GM21526 (cell line): ENCODE measurements around the gene MEDAG.

Experiments used
- ATAC-seq: cut with Tn5 transposase; IDR thresholded peaks from one replicate; pipeline ENCODE4 v1.9.1; 2021; ENCODE audit warnings: moderate library complexity; ENCODE audit not compliant: unreplicated experiment, low FRiP score

MEDAG gene

DNA sequence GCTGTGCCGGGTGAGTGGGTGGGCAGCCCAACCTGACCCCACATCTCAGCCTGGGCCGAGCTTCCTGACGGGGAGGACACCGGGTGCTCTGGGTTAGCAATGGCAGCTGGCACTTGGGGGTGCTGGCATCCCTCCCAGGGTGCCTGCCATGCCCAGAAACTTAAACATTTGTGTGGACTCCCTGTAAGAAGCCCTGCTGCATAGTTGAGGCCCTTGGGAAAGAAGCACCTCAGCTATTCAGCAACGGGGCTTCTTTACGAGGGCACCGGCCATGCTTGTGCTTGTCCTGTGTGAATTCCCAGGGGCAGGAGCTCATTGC, 33.8 kb upstream of the MEDAG start:
- no peak for ATAC-seq

DNA sequence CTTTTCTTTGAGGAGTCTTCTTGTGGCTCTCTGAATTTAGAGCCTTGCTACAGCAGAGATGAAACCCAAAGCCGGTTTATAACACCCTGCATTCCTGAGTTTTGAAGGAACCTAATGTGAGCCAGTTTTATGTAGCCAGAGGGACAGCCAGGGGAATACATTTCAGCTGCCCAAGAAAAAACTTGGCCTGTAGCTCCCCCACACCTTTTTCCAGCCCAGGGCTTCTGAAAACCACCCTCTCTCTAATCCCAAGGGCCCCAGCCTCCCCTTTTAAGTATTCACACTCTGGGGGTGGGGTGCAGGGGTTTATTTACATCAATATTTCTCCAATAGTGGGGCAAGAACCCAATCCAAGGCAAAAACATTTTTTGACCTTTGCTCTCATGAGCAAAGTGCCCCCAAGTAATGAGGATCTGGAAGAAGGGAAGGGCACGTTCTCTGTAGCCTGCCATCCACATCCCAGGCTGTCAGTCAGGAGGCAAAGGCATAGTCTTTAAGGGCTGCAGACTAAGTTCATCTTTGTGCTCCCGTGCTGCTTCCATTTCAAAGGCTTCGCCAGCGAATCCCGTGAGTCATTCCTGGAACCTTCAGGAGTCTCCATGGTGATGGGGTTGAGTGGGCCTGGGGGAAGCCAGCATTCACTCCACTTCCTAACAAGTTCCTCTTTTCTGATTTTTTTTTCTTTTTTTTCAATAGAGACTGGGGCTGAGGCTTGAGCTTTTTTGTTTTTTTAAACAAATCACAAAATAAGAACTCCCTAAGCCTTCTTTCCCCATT, 33.2 kb upstream of the MEDAG start:
- ATAC-seq, result no peak

DNA sequence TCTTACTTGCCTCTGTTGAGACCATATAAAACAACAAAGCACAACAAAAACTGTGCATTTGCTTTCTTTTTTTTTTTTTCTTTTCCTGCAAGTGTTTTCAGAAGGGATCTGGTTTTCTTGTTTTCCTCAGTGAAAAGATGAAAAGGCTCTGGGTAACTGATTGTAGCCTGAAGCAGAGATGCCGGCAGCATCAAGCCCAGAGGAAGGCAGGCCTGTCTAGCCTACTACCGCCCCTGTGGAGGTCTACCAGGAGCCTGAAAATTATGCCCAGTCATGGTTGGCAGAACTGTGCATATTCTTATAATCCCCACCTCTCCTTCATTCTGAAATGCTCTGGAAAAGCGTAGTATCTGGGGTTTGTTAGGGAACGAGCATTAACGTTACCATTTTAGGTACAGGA, 32.6 kb upstream of the MEDAG start:
- ATAC-seq, result no peak

DNA sequence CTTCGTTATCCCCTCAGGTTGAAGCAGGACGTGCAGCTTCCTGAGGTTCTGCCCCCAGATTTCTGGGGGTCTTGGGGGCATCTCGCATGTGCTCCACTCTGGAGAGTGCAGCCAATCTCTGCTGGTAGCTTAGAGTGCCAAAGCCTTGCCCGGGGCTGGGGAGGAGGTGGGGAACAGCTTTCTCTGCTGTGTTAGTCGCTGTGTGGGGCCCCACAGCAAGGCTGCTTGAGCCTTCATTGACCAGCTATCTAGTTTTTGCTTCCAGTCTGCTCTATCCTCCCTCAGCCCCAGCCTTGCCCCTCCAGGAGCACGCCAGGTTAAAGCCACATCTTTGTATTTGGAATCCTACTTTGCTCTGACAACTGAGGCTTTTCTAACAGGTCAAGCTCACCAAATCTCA, 32.0 kb upstream of the MEDAG start:
- ATAC-seq, result no peak

DNA sequence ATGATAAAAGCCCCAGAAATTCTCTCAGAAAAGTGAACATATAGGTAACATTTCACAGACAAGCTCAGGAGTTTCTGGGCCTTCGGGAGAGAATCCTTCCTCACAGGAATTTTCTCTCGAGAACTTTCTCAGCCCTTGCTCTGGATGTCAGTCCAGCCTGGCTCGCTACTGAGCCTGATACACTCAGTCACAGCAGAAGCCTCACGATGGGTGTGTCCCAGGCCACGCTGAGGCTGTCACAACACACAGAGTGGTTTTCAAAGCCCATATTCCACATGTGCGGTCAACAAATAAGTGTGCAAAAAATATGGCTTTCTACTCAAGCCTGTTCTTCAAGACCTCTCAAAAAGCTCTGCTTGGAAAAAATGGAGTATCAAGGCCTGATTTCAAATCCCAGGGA, 31.5 kb upstream of the MEDAG start:
- ATAC-seq, result no peak

DNA sequence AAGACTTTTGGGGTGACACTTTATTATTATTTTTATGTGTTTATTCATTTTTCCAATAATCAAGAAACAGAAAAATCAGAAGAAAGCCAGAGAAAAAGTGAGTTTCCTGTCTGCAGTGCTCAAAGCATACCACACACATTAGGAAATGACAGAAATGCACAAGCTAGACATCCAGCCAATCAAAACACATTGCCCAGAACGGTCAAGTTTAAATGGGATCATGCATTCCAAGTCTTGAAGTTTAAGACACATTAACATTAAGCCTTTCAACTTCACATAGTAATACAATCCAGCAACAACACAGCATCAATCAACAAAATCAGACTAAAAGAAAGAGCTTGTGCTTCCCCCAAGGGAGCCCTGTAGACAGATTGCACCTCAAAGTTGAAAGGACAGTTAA, 28.7 kb upstream of the MEDAG start:
- no peak for ATAC-seq

DNA sequence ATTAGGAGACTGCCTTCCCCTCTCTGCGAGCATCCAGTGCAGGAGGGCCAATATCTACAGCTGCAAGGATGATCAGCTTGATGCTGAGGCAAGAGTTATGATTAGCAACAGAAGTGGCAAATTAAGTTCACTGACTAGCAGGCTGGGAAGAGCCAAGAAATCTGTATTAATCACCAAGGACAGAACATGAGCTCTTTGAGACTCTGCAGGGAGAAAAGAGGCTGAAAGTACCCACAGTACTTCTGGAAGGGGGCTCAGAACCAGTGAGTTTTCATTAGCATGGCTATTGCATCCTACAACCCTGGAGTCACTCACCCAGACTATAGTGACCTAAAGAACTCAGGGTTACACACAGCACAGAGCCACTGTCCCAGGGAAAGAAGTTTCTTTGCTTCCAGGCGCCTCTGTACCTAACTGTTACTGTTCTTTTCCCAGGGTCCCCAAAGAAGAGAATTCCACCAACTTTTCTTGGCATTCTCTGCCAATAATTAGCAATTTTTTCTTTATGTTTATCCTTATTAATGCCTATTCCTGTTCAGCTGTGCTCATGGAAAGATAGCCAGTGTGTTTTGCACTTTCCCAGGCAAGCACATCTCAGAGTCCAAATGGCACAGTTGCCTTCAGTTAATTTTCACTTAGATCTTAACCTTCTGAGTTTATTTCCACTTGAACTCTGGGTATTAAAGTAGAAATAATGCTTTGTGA, 25.8 kb upstream of the MEDAG start:
- no peak for ATAC-seq

DNA sequence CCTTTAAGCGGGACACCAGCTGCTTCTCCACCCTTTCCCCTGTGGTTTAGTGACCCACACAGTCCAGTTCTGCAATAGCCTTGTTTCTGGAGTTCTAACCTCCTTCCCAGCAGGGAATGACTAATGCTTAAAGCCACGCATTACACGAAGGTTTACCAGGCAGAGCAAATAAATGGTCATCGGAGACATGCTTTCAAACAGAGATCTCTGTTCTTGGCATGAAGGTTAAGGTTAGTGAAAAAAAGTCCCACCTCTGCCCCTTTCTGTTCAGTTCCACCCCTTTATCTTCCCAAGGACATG, 25.3 kb upstream of the MEDAG start:
- no peak for ATAC-seq

DNA sequence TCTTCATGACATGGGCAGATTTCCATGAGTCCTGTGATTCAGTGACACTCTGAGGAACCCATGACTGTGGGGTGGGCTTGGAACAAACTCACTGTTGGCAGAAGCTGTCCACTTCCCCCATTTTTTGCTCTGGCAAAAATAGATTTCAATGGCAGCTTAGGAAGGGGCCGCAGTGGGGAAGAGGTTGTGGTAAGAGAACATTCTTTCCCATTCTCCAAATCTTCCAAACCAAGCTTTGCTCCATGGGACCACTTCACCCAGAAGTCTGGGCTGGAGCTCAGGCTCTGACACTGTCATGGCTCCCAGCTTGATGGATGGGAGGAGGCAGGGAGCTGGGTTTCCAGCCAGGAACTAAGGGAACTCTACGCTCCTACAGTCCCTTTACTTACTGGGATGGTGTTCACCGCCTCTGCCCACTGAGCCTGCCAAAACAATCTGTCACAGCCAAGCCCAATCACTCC, 24.9 kb upstream of the MEDAG start:
- no peak for ATAC-seq

DNA sequence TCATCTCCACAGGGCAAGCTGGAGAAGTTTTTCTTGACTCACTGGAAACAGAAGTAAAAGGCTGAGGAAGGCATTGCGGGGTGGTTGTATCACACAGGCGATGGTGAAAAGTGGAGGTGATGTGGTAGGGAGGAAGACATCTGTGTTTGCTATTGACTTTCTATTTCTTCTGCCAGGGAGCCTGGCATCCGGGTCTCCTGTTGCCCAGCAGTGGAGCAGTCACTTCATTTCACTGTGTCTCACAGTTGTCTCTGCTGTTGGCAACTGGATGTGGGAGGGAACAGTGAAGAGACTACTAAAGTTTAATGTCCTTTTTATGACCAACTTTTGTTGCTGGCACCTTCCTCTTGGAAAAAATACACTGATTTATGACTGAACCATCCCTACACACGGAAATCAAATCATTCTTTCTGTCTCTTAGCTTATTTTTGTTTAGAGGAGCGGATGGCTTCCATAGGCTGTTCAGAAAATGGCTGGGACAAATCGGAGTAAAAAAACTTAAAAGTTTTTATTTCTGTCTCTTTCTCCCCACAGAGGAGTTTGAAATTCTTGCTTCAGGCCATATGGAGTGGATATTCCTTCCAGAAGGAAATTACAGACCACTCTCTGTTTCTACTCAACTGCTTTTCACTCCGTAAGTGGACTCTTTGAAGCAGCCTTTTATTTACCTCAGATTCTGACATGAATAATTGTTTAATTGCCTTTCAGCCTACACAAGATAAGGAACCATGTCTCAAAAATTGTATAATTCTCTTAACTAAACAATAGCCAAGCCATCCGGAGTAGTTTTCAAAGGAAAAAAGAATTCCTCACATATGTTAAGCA, 23.8 kb upstream of the MEDAG start:
- no peak for ATAC-seq

DNA sequence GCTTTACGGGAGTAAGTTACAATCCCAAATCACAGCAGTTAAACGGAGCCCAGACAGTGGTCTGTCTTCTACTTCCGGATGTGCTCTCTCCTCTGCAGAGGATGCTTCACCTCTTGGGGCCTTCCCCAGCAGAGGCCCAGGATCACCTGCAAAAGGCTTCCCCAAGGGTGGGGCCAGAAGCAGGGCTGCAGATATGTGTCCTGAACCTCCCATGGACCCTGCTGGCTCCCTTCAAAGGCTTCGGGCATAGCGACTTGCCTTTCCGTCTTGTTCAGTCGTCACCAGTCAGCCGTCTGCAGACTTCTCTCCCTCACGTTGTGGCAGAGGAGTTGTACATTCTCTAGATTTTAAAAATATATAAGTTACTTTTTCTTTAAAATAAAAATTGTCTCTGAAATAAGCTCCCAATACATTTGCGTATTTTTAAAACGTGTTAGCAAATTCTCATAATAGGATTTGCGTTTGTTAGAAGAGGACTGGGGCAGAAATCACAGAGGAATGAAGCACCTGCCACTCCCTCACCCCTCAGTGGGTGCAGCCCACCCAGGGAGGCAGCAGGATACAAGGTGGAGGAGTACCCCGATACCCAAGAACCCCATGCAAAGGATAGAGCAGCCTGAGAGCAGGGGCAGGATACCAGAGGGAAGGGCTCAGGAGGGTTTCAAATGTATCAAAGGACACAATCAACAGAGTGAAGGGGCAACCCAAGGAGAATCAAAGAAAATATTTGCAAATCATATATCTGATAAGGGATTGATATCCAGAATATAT, 22.9 kb upstream of the MEDAG start:
- no peak for ATAC-seq

DNA sequence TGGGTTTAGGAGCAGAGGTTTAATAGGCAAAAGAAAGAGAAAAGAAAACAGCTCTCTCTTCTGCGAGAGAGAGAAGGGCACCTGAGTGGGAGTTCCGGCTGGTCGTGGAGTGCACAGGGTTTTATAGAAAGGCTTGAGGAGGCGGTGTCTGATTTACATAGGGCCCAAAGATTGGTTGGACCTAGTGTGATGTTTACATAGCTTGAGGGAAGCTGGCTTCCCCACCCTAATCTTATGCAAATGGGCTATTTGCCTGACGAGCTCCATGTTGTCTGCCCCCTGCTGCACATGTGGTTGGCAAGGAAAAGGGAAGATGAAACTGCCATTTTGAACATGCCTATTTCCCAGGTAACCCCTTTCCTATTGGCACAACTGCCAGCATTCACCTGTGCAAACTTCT, 21.5 kb upstream of the MEDAG start:
- no peak for ATAC-seq

DNA sequence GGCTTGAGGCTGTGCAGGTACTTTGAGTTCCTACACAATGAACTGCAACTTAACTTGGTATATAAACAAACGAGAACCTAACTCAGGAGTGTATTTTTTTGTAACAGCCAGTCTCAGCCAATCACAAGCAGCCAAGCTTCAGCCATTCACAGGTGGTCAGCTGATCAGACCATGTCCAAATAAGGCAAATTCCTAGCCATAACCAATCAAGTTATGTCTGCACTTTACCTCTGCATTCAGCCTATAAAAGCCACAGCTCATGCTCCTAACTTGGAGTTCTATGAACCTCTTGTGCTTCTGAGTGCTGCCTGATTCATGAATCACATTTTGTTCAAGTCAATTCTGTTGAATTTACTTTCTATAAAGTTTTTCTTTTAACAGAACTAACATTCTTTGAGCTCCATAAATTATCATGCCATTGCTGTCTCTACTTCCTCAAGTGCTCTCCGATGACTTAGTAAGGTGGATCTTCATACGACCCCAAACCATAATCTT, 16.8 kb upstream of the MEDAG start:
- ATAC-seq, result no peak

DNA sequence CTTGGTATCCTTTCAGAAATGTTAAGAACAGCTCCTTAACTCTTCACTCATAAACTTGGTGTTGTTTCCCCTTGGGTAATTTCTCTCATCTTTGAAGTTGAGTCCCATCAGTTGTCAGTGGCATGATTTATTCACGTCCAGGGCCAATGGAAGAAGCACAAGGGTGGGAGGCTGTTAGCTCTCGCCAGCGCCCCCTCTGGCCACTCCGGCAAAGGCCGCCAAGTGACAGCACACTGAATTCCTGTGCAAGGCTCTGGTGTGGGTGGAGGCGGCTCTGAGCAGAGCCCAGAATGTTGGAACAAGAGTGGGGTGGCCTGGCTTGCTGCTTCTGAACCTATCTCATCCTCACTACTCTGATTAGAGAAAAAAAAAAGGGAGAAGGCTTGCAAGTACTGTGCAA, 13.1 kb upstream of the MEDAG start:
- no peak for ATAC-seq

DNA sequence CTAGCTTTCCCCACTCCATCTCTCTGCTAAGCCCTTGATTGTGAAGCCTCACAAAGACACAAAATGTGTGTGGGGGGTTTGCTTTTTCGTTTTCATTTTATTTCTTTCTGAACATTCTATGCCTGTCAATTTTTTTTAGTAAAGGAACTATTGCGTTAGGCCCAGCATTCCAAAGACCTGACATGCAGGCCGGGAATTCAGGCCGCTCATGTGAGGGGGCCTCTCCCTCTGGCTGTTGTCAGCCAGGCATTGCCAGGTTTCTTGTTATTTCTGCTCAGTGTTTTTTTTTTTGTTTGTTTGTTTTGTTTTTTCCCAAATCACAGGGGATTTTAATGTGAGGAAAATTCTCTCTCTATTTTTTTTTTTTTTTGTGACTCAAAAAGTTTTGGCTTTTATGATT, 10.3 kb upstream of the MEDAG start:
- ATAC-seq, result no peak

DNA sequence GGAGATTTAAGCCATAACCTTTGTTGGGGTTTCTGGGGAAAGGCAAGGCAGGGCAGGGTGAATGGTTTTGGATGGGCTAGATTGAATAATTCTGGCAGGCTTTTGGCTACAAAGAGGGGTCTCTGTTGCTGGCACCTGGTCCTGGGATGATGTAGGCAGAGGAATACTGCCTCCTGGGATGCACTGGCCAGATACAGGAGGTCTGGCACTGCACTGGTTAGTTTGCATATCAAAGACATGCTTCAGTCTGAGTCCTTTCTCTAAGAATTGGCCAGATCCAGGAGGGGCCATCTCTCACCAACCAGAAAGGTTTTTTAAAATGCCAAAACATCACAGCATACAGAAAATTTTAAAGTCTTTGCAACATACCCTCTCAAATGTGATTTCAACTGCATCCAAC, 8.0 kb upstream of the MEDAG start:
- no peak for ATAC-seq

DNA sequence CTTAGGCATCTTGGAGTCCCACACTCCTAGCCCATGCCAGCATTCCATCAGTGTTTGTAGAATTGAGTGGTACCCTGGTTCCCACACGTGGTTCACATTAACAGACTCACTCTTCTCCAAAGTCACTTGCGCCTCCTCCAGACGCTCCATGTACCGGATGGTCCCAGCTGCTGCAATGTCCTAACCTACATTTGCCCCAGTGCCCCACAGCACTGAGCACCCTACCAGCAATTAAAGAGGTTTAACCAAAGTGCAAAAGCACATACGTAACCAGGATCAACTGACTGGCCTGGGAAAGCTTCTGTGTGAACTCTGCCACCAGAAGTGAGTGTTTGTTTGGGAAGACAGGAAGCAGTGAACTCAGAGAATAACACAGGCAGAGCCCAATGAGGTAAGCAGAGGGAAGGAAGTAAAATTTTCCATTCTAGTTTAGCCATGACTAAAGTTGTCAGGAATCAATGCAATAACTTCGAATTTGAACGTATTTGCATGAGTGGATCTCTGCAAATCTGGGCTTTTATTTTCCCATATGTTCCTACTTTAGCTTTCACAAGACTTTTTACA, 7.3 kb upstream of the MEDAG start:
- ATAC-seq, result no peak

DNA sequence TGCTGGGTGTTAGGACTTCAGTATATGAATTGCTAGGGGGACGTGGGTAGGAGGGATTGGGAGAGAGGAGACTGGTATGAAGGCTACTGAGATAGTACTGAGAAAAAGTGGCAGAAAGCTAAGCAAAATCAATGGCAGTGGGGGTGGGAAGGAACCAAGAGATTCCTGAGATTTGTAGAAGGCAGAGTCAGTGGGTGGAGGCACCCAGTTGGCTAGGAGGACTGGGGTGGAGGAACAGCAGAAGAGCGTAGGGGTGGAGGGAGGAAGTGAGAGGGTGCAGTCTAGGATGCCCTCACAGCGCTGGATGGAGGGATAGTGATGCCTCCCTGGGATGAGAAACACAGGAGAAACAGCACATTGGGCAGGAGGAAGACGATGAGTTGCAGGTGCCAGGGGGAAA, 5.6 kb upstream of the MEDAG start:
- no peak for ATAC-seq

DNA sequence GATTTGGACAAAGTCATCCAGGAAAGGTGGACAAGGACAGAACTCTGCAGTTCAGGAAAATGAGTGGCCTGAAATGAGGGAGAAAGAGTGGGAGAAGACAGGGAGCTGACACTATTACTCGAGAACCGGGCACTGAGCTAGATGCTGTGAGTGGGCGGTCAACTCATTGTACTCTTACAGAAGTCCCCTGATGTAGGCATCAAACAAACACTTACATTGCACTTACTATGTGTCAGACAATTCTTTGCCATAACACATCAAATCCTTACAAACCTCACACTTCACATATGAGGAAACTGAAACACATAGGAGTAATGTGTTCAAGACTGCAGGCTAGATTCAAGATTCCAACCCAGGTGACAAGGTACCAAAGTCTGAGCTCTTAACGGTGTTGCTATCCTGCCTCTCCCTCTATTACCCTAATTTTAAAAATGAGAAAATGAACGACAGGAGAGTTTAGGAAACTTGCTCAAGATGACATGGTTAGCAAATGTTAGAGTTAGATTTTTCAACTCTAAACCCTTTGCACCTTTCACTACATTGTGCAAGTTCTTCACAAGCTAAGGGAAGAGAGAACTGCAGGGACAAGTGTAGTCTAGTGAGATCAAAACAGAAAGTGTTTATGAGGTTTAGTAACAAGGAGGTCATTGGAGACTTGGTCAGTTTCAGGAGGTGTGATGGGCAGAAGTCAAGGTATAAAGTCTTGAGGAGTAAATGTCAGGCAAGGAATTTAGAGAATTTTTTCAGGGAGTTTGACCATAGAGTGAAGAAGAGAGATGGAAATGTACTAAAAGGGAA, 4.9 kb upstream of the MEDAG start:
- ATAC-seq, result no peak

DNA sequence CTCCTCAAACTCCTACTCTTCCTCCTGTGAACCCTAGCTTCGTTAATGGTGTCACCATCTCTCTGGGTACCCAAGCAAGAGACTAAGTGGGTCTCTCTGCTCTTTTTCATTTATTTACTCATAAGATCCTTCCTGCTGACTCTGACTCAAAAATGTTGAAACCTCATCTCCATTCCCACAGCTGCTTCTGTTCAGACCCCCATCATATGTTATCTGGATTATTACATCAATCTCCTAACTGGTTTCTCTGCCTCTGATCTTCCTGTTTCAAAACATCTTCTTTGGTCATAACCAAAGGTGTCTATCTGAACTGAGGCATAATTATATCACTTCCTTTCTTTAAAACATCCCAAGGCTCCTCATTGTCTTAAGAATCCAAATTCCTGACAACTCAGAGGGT, 2.0 kb upstream of the MEDAG start:
- no peak for ATAC-seq
